OCI-LY3 (cell line): ENCODE data around the gene CNTRL.

ENCODE experiments used
- H2AFZ ChIP-seq: fragments of 200-600, 300-600 bp; shearing (Covaris generic); 2 replicates; pipeline ENCODE4 v1.6.0; 2014; ENCODE audit warnings: antibody characterized with exemption, low read depth, low read length
- H3K27ac ChIP-seq: fragments of 200-600, 300-600 bp; sonication (generic); 2 replicates; pipeline ENCODE4 v1.5.1; 2014; ENCODE audit warnings: mild to moderate bottlenecking, low read length, moderate library complexity, mixed read lengths
- H3K27me3 ChIP-seq: fragments of 200-600, 300-600 bp; sonication (generic); 2 replicates; pipeline ENCODE4 v1.6.1; 2014; ENCODE audit warnings: low read depth, low read length, mixed read lengths
- H3K36me3 ChIP-seq: fragments of 200-600, 300-600 bp; sonication (generic); replicated peaks from 2 replicates; pipeline ENCODE3; 2014; ENCODE audit warnings: low read depth, low read length, mixed read lengths
- H3K4me1 ChIP-seq: fragments of 300-600, 200-600 bp; sonication (generic); 2 replicates; pipeline ENCODE4 v1.6.1; 2014; ENCODE audit warnings: low read length, mixed read lengths
- H3K4me2 ChIP-seq: fragments of 200-600, 300-600 bp; sonication (generic); 2 replicates; pipeline ENCODE4 v1.6.1; 2014; ENCODE audit warnings: low read length, mixed read lengths
- H3K4me3 ChIP-seq: fragments of 300-600, 200-600 bp; sonication (generic); 2 replicates; pipeline ENCODE4 v1.5.1; 2014; ENCODE audit warnings: antibody characterized with exemption, mild to moderate bottlenecking, low read length, moderate library complexity
- H3K79me2 ChIP-seq: fragments of 300-600, 200-600 bp; shearing (Covaris generic); 2 replicates; pipeline ENCODE4 v1.6.1; 2014; ENCODE audit warnings: mild to moderate bottlenecking, low read length, mixed read lengths
- H3K9ac ChIP-seq: fragments of 300-600, 200-600 bp; shearing (Covaris generic); 2 replicates; pipeline ENCODE4 v1.6.0; 2014; ENCODE audit warnings: mild to moderate bottlenecking, low read length, moderate library complexity
- H3K9me3 ChIP-seq: fragments of 200-600, 300-600 bp; shearing (Covaris generic); 2 replicates; pipeline ENCODE4 v1.6.1; 2014; ENCODE audit warnings: low read length, mixed read lengths; ENCODE audit not compliant: insufficient read depth
- H4K20me1 ChIP-seq: fragments of 200-600, 300-600 bp; sonication (generic); 2 replicates; pipeline ENCODE4 v1.6.1; 2016; ENCODE audit warnings: low read length, mixed read lengths; ENCODE audit not compliant: insufficient read depth
- CTCF ChIP-seq: fragments of 200-600, 300-600 bp; sonication (generic); IDR thresholded peaks from 2 replicates; pipeline ENCODE4 v1.5.1; 2014; ENCODE audit warnings: antibody characterized with exemption, low read length, low read depth
- EZH2phosphoT487 ChIP-seq: fragments of 200-600 bp; shearing (Covaris generic); IDR thresholded peaks from 2 replicates; pipeline ENCODE4 v1.6.1; 2018; ENCODE audit warnings: antibody characterized with exemption, mixed run types, low read depth

CNTRL gene

GRCh38 chr9:121218357-121219027 lies 143.7 kb downstream of the CNTRL start:
- no peak overlapping the region for H3K27ac ChIP-seq
- H3K9ac ChIP-seq, result no peak overlapping the region
- no peak overlapping the region for H3K4me2 ChIP-seq
- H4K20me1 ChIP-seq, result no peaks in the 10 kb centered on the region
- peaks cover 12% of the 10 kb centered on the region for H3K4me1 ChIP-seq
- no peak overlapping the region for H2AFZ ChIP-seq
- H3K27me3 ChIP-seq, result no peaks in the 10 kb centered on the region
- no peak overlapping the region for H3K4me3 ChIP-seq
- no peaks in the 10 kb centered on the region for H3K79me2 ChIP-seq
- TF ChIP-seq EZH2phosphoT487 (no peak), CTCF (no peak)
- H3K36me3 ChIP-seq, result no peaks in the 10 kb centered on the region
- H3K9me3 ChIP-seq, result no peaks in the 10 kb centered on the region

GRCh38 chr9:121219530-121219929 lies 144.8 kb downstream of the CNTRL start:
- H3K9me3 ChIP-seq, result no peaks in the 10 kb centered on the region
- H2AFZ ChIP-seq, result no peak overlapping the region
- no peak overlapping the region for H3K27ac ChIP-seq
- H3K79me2 ChIP-seq, result no peaks in the 10 kb centered on the region
- no peaks in the 10 kb centered on the region for H3K36me3 ChIP-seq
- H4K20me1 ChIP-seq, result no peaks in the 10 kb centered on the region
- peaks cover 12% of the 10 kb centered on the region for H3K4me1 ChIP-seq
- no peak for TF ChIP-seq CTCF
- no peak for TF ChIP-seq EZH2phosphoT487
- H3K27me3 ChIP-seq, result no peaks in the 10 kb centered on the region
- H3K4me2 ChIP-seq, result no peak overlapping the region
- no peak overlapping the region for H3K4me3 ChIP-seq
- H3K9ac ChIP-seq, result no peak overlapping the region

- H4K20me1 ChIP-seq, result no peaks in the 10 kb centered on the region
- H3K4me3 ChIP-seq, result no peak overlapping the region
- H3K9me3 ChIP-seq, result no peaks in the 10 kb centered on the region
- H3K79me2 ChIP-seq, result no peaks in the 10 kb centered on the region
- H3K9ac ChIP-seq, result no peak overlapping the region
- peaks cover 12% of the 10 kb centered on the region for H3K4me1 ChIP-seq
- no peak overlapping the region for H3K27ac ChIP-seq
- no peak overlapping the region for H2AFZ ChIP-seq
- no peaks in the 10 kb centered on the region for H3K36me3 ChIP-seq
- no peak for TF ChIP-seq EZH2phosphoT487
- no peak for TF ChIP-seq CTCF
- H3K4me2 ChIP-seq, result no peak overlapping the region
- no peaks in the 10 kb centered on the region for H3K27me3 ChIP-seq
Observed at GRCh38 chr9:121220996-121221663, 146.4 kb downstream of the CNTRL start.

GRCh38 chr9:121221664-121222055 lies 146.9 kb downstream of the CNTRL start:
- Histone ChIP-seq H3K27ac (no peak overlapping the region), H2AFZ (no peak overlapping the region), H3K4me3 (no peak overlapping the region), H3K4me2 (no peak overlapping the region), H3K4me1 (peaks cover 12% of the 10 kb centered on the region), H3K79me2 (no peaks in the 10 kb centered on the region), H3K36me3 (no peaks in the 10 kb centered on the region), H3K9ac (no peak overlapping the region), H4K20me1 (no peaks in the 10 kb centered on the region), H3K9me3 (no peaks in the 10 kb centered on the region), H3K27me3 (no peaks in the 10 kb centered on the region)
- no peak for TF ChIP-seq EZH2phosphoT487
- no peak for TF ChIP-seq CTCF
